Esophagus (tissue), 2 donors: ENCODE measurements around the gene ZBED4. TPM values are rescaled to one million over a fixed set of nuclear protein-coding genes. Genes with fewer than 3 reads are reported as not detected.
A peak's percentile ranks its signal among the peaks of the same experiment; 100 is the strongest.

Experiments used
- H3K27ac ChIP-seq, 2 donors: one replicate each; pipeline ENCODE4 v1.5.1; 2013; ENCODE audit warnings: low read depth in 2 of 2, mild to moderate bottlenecking in 2 of 2, inconsistent platforms in 1 of 2, low read length in 1 of 2, moderate library complexity in 1 of 2
- H3K27me3 ChIP-seq, 2 donors: one replicate each; pipeline ENCODE4 v1.6.1; 2013; ENCODE audit warnings: low read length in 2 of 2, control low read depth in 1 of 2, mild to moderate bottlenecking in 1 of 2; ENCODE audit not compliant: insufficient read depth in 2 of 2, control insufficient read depth in 1 of 2
- H3K36me3 ChIP-seq, 2 donors: one replicate each; pipeline ENCODE4 v1.6.1; 2013; ENCODE audit warnings: low read length in 1 of 2; ENCODE audit not compliant: control insufficient read depth in 2 of 2, insufficient read depth in 2 of 2
- H3K4me1 ChIP-seq, 2 donors: one replicate each; pipeline ENCODE4 v1.6.1; 2013; ENCODE audit warnings: low read length in 1 of 2; ENCODE audit not compliant: control insufficient read depth in 2 of 2, insufficient read depth in 2 of 2
- H3K4me3 ChIP-seq, 2 donors: one replicate each; pipeline ENCODE4 v1.5.1; 2013; ENCODE audit warnings: low read length in 2 of 2, mild to moderate bottlenecking in 2 of 2, low read depth in 1 of 2, moderate library complexity in 1 of 2
- H3K9me3 ChIP-seq, 2 donors: one replicate each; pipeline ENCODE4 v1.6.1; 2013; ENCODE audit warnings: mild to moderate bottlenecking in 2 of 2, low read depth in 1 of 2, low read length in 1 of 2, moderate library complexity in 1 of 2; ENCODE audit not compliant: control insufficient read depth in 2 of 2, insufficient read depth in 1 of 2
- WGBS, 2 donors: extraction: QIAGEN DNeasy Blood & Tissue Kit; methylation state at CpG; one replicate each; pipeline ENCODE4 v1.1.7; 2013; 5-methylcytosine and 5-hydroxymethylcytosine counted together
- polyA plus RNA-seq, 2 donors: library from polyadenylated mRNA; stranded (reverse); fragments of 200-250 nt; gene quantifications; one replicate each; pipeline ENCODE4 v1.2.3, GENCODE V29; 2013
- donor health status: healthy with polysubstance abuse.
- donor health status: Bipolar disorder and iron deficiency.

The ZBED4 gene
- polyA plus RNA-seq, 2 donors, result 4.7 to 4.9 TPM

DNA sequence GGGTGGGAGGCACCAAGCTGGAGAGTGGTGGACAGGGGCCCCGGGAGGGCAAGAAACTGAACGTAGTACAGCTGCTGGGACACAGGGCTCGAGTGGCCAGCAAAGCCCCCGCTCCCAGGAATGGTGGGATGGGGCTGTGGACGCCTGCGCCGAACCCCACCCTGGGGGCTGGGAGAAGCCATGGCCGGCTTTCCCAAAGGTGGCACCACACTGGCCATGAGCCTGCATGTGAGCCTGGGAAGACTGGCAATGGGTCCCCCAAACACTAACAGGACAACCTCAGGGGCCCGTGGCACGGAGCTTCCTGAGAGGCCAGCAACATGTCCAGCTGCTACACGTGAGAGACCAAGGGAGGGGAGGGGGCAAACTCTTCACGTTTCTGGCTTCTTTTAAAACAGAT is 60.6 kb downstream of the ZBED4 start:
- Histone ChIP-seq H3K4me3 (no peak overlapping the region), H3K4me1 (peaks cover 5 to 10% of the 10 kb centered on the region in 2 donors), H3K27ac (no peak overlapping the region), H3K27me3 (no peaks in the 10 kb centered on the region), H3K36me3 (peaks cover 0 to 25% of the 10 kb centered on the region in 2 donors), H3K9me3 (peaks cover 0 to 4% of the 10 kb centered on the region in 2 donors)
- WGBS, 2 donors, result 90 to 93% methylated on average over 12 of the region's 12 CpGs

DNA sequence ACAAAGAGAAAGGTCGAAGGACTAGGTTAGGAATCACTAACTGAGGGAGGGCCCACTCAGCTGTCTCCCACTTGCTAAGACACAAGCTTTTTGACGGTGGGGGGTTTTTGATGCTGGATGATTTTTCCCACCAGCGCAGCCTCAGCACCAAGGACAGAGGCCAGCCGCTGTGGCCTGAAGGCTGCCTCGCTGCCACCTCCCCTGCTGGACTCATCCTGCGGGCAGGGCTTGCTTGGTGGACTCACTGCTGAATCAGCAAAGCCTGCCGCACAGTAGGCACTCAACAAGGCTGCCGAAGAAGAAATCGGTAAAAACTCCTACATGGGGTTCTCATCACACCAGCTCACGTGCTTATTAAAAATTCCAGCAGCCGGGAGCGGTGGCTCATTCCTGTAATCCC is 62.0 kb downstream of the ZBED4 start:
- Histone ChIP-seq H3K4me1 (peaks cover 5 to 10% of the 10 kb centered on the region in 2 donors), H3K27ac (no peak overlapping the region), H3K36me3 (peaks cover 0 to 20% of the 10 kb centered on the region in 2 donors), H3K27me3 (no peaks in the 10 kb centered on the region), H3K4me3 (no peak overlapping the region), H3K9me3 (peaks cover 0 to 4% of the 10 kb centered on the region in 2 donors)
- 93 to 97% methylated on average over 12 of the region's 12 CpGs for WGBS, 2 donors

GRCh38 chr22:49916831-49917230 is 63.2 kb downstream of the ZBED4 start:
- Histone ChIP-seq H3K27ac (no peak overlapping the region), H3K36me3 (peaks cover 0 to 23% of the 10 kb centered on the region in 2 donors), H3K9me3 (peaks cover 0 to 4% of the 10 kb centered on the region in 2 donors), H3K4me3 (no peak overlapping the region), H3K4me1 (peaks cover 5 to 12% of the 10 kb centered on the region in 2 donors), H3K27me3 (no peaks in the 10 kb centered on the region)
- 85% methylated on average over 11 of the region's 11 CpGs for WGBS, 2 donors

GRCh38 chr22:49917974-49918910 is 64.6 kb downstream of the ZBED4 start, which contains the start of the genes ALG12 and CRELD2:
Gene ALG12 (minus strand): TSS chr22:49918438. CDS start chr22:49913765, 4,673 bp downstream.
Gene CRELD2 (plus strand): TSS chr22:49918634. CDS start chr22:49918770, 136 bp downstream.
- WGBS, 2 donors, result 0 to 1% methylated on average over 70 to 103 of the region's 103 CpGs
- H3K4me3 ChIP-seq, result peak within 1 kb of the TSS; percentile 55 to 78
- H3K36me3 ChIP-seq, result peaks cover 0 to 16% of the 10 kb centered on the region in 2 donors
- no peaks in the 10 kb centered on the region for H3K27me3 ChIP-seq
- H3K9me3 ChIP-seq, result peaks cover 0 to 4% of the 10 kb centered on the region in 2 donors
- peak within 1 kb of the TSS; percentile 92 to 94 for H3K27ac ChIP-seq
- H3K4me1 ChIP-seq, result peaks cover 5 to 12% of the 10 kb centered on the region in 2 donors

- peak overlapping the region in 1 of 2 donors; percentile 62 for H3K27ac ChIP-seq
- H3K9me3 ChIP-seq, result peaks cover 0 to 4% of the 10 kb centered on the region in 2 donors
- H3K4me1 ChIP-seq, result peaks cover 5 to 12% of the 10 kb centered on the region in 2 donors
- H3K4me3 ChIP-seq, result peak overlapping the region; percentile 55 to 68
- WGBS, 2 donors, result 39 to 45% methylated on average over 40 to 47 of the region's 47 CpGs
- H3K27me3 ChIP-seq, result no peaks in the 10 kb centered on the region
- H3K36me3 ChIP-seq, result peaks cover 0 to 11% of the 10 kb centered on the region in 2 donors
These were observed 65.6 kb downstream of the ZBED4 start for GRCh38 chr22:49918911-49919881.

- Histone ChIP-seq H3K9me3 (peaks cover 0 to 4% of the 10 kb centered on the region in 2 donors), H3K27ac (no peak overlapping the region), H3K27me3 (no peaks in the 10 kb centered on the region), H3K36me3 (peaks cover 0 to 17% of the 10 kb centered on the region in 2 donors), H3K4me3 (no peak overlapping the region), H3K4me1 (peaks cover 5 to 12% of the 10 kb centered on the region in 2 donors)
- 94 to 96% methylated on average over 18 of the region's 18 CpGs for WGBS, 2 donors
These were observed 67.2 kb downstream of the ZBED4 start for GRCh38 chr22:49920859-49921258.

GRCh38 chr22:49921508-49922278 is 68.0 kb downstream of the ZBED4 start:
- Histone ChIP-seq H3K27ac (no peak overlapping the region), H3K4me1 (peaks cover 3 to 11% of the 10 kb centered on the region in 2 donors), H3K36me3 (peaks cover 0 to 18% of the 10 kb centered on the region in 2 donors), H3K9me3 (peaks cover 0 to 2% of the 10 kb centered on the region in 2 donors), H3K4me3 (no peak overlapping the region), H3K27me3 (no peaks in the 10 kb centered on the region)
- WGBS, 2 donors, result 90 to 92% methylated on average over 35 of the region's 35 CpGs

DNA sequence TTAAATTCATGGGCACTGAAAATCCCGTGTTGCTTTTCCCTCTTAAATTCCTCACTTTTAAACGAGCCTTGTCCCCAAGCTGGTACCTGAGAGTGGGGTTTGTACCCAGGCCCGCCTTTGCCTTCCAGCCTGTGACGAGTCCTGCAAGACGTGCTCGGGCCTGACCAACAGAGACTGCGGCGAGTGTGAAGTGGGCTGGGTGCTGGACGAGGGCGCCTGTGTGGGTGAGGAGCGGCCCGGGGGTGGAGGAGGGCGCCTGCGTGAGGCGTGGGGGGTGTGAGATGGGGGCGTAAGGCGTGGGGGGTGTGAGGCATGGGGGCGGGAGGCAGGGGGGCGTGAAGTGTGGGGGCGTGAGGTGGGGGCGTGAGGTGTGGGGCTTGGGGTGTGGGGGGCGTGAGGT is 68.8 kb downstream of the ZBED4 start:
- WGBS, 2 donors, result 73 to 87% methylated on average over 21 to 22 of the region's 22 CpGs
- H3K4me1 ChIP-seq, result peaks cover 0 to 5% of the 10 kb centered on the region in 2 donors
- no peak overlapping the region for H3K4me3 ChIP-seq
- no peak overlapping the region for H3K27ac ChIP-seq
- peaks cover 0 to 19% of the 10 kb centered on the region in 2 donors for H3K36me3 ChIP-seq
- no peaks in the 10 kb centered on the region for H3K9me3 ChIP-seq
- no peaks in the 10 kb centered on the region for H3K27me3 ChIP-seq
